Measurements from ENCODE around the gene WNT3.

Gene WNT3

DNA sequence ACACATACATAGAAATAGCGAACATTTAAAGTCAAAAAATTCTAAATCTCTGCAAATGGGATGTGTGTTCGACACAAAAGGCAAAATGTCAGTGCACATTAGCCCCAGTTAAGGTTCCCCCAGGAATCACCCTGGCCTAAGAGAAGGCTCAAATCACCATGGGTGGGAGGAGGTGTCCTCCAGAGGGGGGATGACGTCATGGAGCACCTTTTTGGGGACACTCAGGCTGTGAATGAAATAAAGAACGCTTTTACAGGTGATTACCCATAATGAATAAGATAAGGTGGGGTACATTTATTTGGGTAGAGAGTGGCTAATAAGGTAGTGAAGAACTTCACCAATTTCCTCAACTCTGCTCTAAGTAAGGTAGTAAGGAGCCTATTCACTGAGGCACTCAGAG is 26.4 kb downstream of the WNT3 start:
- Histone ChIP-seq H3K4me1 (ENCODE audit: insufficient read depth, insufficient read length) (peaks cover 20% of the 10 kb centered on the region), H3K27me3 (ENCODE audit: insufficient read depth, insufficient read length) (peaks cover 44% of the 10 kb centered on the region), H3K36me3 (ENCODE audit: insufficient read depth, insufficient read length, low read length) (no peaks in the 10 kb centered on the region), H3K9me3 (ENCODE audit: insufficient read depth, low read length) (peaks cover 8% of the 10 kb centered on the region; the same call in 1 of the 2 replicates), H3K4me3 (ENCODE audit: insufficient read length, low read depth) (no peak overlapping the region), H3K9ac (ENCODE audit: insufficient read length, low read depth) (no peak overlapping the region)
- no peak for DNase-seq (ENCODE audit: low read depth, low spot score)
- TF ChIP-seq ZNF274 (IDR thresholded peaks at IDR 0.05; ENCODE audit: low read depth, low read length) (no peak), SUZ12 (IDR thresholded peaks at IDR 0.05; ENCODE audit: extremely low read depth, insufficient read depth, insufficient read length) (no peak), YY1 (IDR thresholded peaks at IDR 0.05; ENCODE audit: insufficient read depth, insufficient read length) (no peak)

GRCh38 chr17:46791531-46791930 is 27.0 kb downstream of the WNT3 start:
- Histone ChIP-seq H3K4me1 (ENCODE audit: insufficient read depth, insufficient read length) (peaks cover 19% of the 10 kb centered on the region), H3K27me3 (ENCODE audit: insufficient read depth, insufficient read length) (peaks cover 45% of the 10 kb centered on the region), H3K9me3 (ENCODE audit: insufficient read depth, low read length) (peaks cover 8% of the 10 kb centered on the region; the same call in 1 of the 2 replicates), H3K4me3 (ENCODE audit: insufficient read length, low read depth) (no peak overlapping the region), H3K36me3 (ENCODE audit: insufficient read depth, insufficient read length, low read length) (no peaks in the 10 kb centered on the region), H3K9ac (ENCODE audit: insufficient read length, low read depth) (peak overlapping the region; percentile 12)
- TF ChIP-seq SUZ12 (IDR thresholded peaks at IDR 0.05; ENCODE audit: extremely low read depth, insufficient read depth, insufficient read length) (no peak), ZNF274 (IDR thresholded peaks at IDR 0.05; ENCODE audit: low read depth, low read length) (no peak), YY1 (IDR thresholded peaks at IDR 0.05; ENCODE audit: insufficient read depth, insufficient read length) (no peak)
- no peak for DNase-seq (ENCODE audit: low read depth, low spot score)

DNA sequence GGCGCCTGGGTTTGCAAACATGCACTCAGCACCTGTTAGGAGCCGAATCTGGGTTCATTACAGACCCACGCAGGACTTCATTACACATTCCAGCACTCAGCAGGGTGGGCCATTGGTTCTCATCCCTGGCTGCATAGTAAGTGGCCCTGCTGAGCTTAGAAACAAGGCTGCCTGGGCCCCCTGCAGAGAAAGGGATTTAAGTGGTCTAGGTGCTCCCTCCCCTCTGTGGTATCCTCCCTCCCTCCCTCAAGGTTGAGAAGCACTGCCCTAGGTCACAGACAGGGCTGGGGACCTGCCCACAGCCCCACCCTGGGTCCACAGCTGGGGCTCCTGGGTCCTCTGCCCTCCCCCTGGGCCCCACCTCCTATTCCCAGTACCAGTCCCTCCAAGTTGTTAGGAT is 28.3 kb downstream of the WNT3 start:
- H3K9ac ChIP-seq (ENCODE audit: insufficient read length, low read depth): no peak overlapping the region
- peaks cover 23% of the 10 kb centered on the region for H3K4me1 ChIP-seq (ENCODE audit: insufficient read depth, insufficient read length)
- TF ChIP-seq SUZ12 (IDR thresholded peaks at IDR 0.05; ENCODE audit: extremely low read depth, insufficient read depth, insufficient read length): no peak
- no peak for TF ChIP-seq ZNF274 (IDR thresholded peaks at IDR 0.05; ENCODE audit: low read depth, low read length)
- TF ChIP-seq YY1 (IDR thresholded peaks at IDR 0.05; ENCODE audit: insufficient read depth, insufficient read length): no peak
- no peak for DNase-seq (ENCODE audit: low read depth, low spot score)
- no peak overlapping the region for H3K4me3 ChIP-seq (ENCODE audit: insufficient read length, low read depth)
- peaks cover 8% of the 10 kb centered on the region; the same call in 1 of the 2 replicates for H3K9me3 ChIP-seq (ENCODE audit: insufficient read depth, low read length)
- peaks cover 52% of the 10 kb centered on the region for H3K27me3 ChIP-seq (ENCODE audit: insufficient read depth, insufficient read length)
- H3K36me3 ChIP-seq (ENCODE audit: insufficient read depth, insufficient read length, low read length): no peaks in the 10 kb centered on the region

GRCh38 chr17:46789610-46790009 is 28.9 kb downstream of the WNT3 start:
- Histone ChIP-seq H3K4me3 (ENCODE audit: insufficient read length, low read depth) (no peak overlapping the region), H3K4me1 (ENCODE audit: insufficient read depth, insufficient read length) (peaks cover 25% of the 10 kb centered on the region), H3K27me3 (ENCODE audit: insufficient read depth, insufficient read length) (peaks cover 56% of the 10 kb centered on the region), H3K9ac (ENCODE audit: insufficient read length, low read depth) (no peak overlapping the region), H3K36me3 (ENCODE audit: insufficient read depth, insufficient read length, low read length) (no peaks in the 10 kb centered on the region), H3K9me3 (ENCODE audit: insufficient read depth, low read length) (peaks cover 8% of the 10 kb centered on the region; the same call in 1 of the 2 replicates)
- DNase-seq (ENCODE audit: low read depth, low spot score): no peak
- TF ChIP-seq SUZ12 (IDR thresholded peaks at IDR 0.05; ENCODE audit: extremely low read depth, insufficient read depth, insufficient read length): no peak
- no peak for TF ChIP-seq ZNF274 (IDR thresholded peaks at IDR 0.05; ENCODE audit: low read depth, low read length)
- TF ChIP-seq YY1 (IDR thresholded peaks at IDR 0.05; ENCODE audit: insufficient read depth, insufficient read length): no peak

- no peak overlapping the region for H3K9ac ChIP-seq (ENCODE audit: insufficient read length, low read depth)
- DNase-seq (ENCODE audit: low read depth, low spot score): no peak
- no peaks in the 10 kb centered on the region for H3K36me3 ChIP-seq (ENCODE audit: insufficient read depth, insufficient read length, low read length)
- H3K4me3 ChIP-seq (ENCODE audit: insufficient read length, low read depth): no peak overlapping the region
- peaks cover 25% of the 10 kb centered on the region for H3K4me1 ChIP-seq (ENCODE audit: insufficient read depth, insufficient read length)
- TF ChIP-seq ZNF274 (IDR thresholded peaks at IDR 0.05; ENCODE audit: low read depth, low read length): no peak
- TF ChIP-seq YY1 (IDR thresholded peaks at IDR 0.05; ENCODE audit: insufficient read depth, insufficient read length): no peak
- no peak for TF ChIP-seq SUZ12 (IDR thresholded peaks at IDR 0.05; ENCODE audit: extremely low read depth, insufficient read depth, insufficient read length)
- H3K9me3 ChIP-seq (ENCODE audit: insufficient read depth, low read length): peaks cover 8% of the 10 kb centered on the region; the same call in 1 of the 2 replicates
- peaks cover 58% of the 10 kb centered on the region for H3K27me3 ChIP-seq (ENCODE audit: insufficient read depth, insufficient read length)
These were observed 29.7 kb downstream of the WNT3 start for GRCh38 chr17:46788796-46789195.

DNA sequence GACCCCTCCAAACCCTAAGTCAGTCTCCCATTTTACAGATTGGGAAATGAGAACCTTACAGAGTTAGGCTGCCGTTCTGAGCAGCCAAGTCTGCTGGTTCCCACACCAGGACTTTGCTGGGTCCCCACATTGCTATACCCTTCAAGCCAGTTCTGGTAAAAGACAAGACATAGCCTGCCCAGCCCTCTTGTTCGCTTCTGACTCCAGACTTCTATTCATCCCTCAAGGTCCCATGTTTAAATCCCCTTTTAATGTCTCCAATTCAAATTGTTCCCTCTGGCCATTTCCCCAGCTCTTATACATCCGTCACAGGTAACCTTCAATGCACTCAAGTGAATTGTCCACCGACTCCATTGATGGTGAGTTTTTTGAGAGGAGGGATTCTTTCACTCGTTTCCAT is 30.2 kb downstream of the WNT3 start:
- H3K9me3 ChIP-seq (ENCODE audit: insufficient read depth, low read length): peaks cover 8% of the 10 kb centered on the region; the same call in 1 of the 2 replicates
- DNase-seq (ENCODE audit: low read depth, low spot score): no peak
- no peak overlapping the region for H3K4me3 ChIP-seq (ENCODE audit: insufficient read length, low read depth)
- H3K27me3 ChIP-seq (ENCODE audit: insufficient read depth, insufficient read length): peaks cover 60% of the 10 kb centered on the region
- TF ChIP-seq YY1 (IDR thresholded peaks at IDR 0.05; ENCODE audit: insufficient read depth, insufficient read length) (no peak), ZNF274 (IDR thresholded peaks at IDR 0.05; ENCODE audit: low read depth, low read length) (no peak), SUZ12 (IDR thresholded peaks at IDR 0.05; ENCODE audit: extremely low read depth, insufficient read depth, insufficient read length) (no peak)
- H3K9ac ChIP-seq (ENCODE audit: insufficient read length, low read depth): no peak overlapping the region
- H3K36me3 ChIP-seq (ENCODE audit: insufficient read depth, insufficient read length, low read length): no peaks in the 10 kb centered on the region
- H3K4me1 ChIP-seq (ENCODE audit: insufficient read depth, insufficient read length): peaks cover 25% of the 10 kb centered on the region

GRCh38 chr17:46787478-46787877 is 31.0 kb downstream of the WNT3 start:
- Histone ChIP-seq H3K27me3 (ENCODE audit: insufficient read depth, insufficient read length) (peaks cover 69% of the 10 kb centered on the region), H3K4me1 (ENCODE audit: insufficient read depth, insufficient read length) (peaks cover 25% of the 10 kb centered on the region), H3K4me3 (ENCODE audit: insufficient read length, low read depth) (no peak overlapping the region), H3K36me3 (ENCODE audit: insufficient read depth, insufficient read length, low read length) (no peaks in the 10 kb centered on the region), H3K9me3 (ENCODE audit: insufficient read depth, low read length) (peaks cover 8% of the 10 kb centered on the region; the same call in 1 of the 2 replicates), H3K9ac (ENCODE audit: insufficient read length, low read depth) (no peak overlapping the region)
- no peak for TF ChIP-seq SUZ12 (IDR thresholded peaks at IDR 0.05; ENCODE audit: extremely low read depth, insufficient read depth, insufficient read length)
- TF ChIP-seq ZNF274 (IDR thresholded peaks at IDR 0.05; ENCODE audit: low read depth, low read length): no peak
- TF ChIP-seq YY1 (IDR thresholded peaks at IDR 0.05; ENCODE audit: insufficient read depth, insufficient read length): no peak
- no peak for DNase-seq (ENCODE audit: low read depth, low spot score)
